Lower lobe of right lung (tissue), 2 donors: ENCODE data around the gene ENO4. TPM values are rescaled to one million over a fixed set of nuclear protein-coding genes. Genes with fewer than 3 reads are reported as not detected.

Source experiments
- ATAC-seq, 2 donors: fragments of 200-7000 bp; cut with Tn5 transposase; one replicate each; pipeline ENCODE4 v1.9.1; 2020 to 2022; ENCODE audit warnings: mild to moderate bottlenecking in 2 of 2, moderate library complexity in 2 of 2
- DNase-seq: peaks from one replicate; pipeline ENCODE4 v3.0.0-alpha.2; 2020
- H3K27ac ChIP-seq: fragments of 200-600 bp; one replicate; pipeline ENCODE4 v1.8.0; 2022
- H3K27me3 ChIP-seq: fragments of 200-600 bp; one replicate; pipeline ENCODE4 v1.8.0; 2022; ENCODE audit warnings: low read depth
- H3K36me3 ChIP-seq: fragments of 200-600 bp; one replicate; pipeline ENCODE4 v1.8.0; 2022; ENCODE audit warnings: mild to moderate bottlenecking
- H3K4me1 ChIP-seq: fragments of 200-600 bp; one replicate; pipeline ENCODE4 v1.8.0; 2022
- H3K4me3 ChIP-seq: fragments of 200-600 bp; one replicate; pipeline ENCODE4 v1.8.0; 2022; ENCODE audit warnings: mild to moderate bottlenecking
- H3K9me3 ChIP-seq: fragments of 200-600 bp; one replicate; pipeline ENCODE4 v1.8.0; 2022
- intact Hi-C: fragments of 100-400 bp; cut with DNase I; formaldehyde crosslinking; loops from one replicate; pipeline ENCODE4 v1.11.0; 2022
- total RNA-seq: library from RNA; stranded (reverse); fragmentation: NEBNext Ultra II Directional; extraction: Animal tissue kit (Norgen Biotek cat#: 25700); gene quantifications from one replicate; pipeline ENCODE4 v1.2.1, GENCODE V29; 2021
- TF ChIP-seq, protein P1 (sequence below): fragments of 200-600 bp; IDR thresholded peaks from one replicate; pipeline ENCODE4 v1.8.0; 2022; ENCODE audit warnings: antibody characterized with exemption, mild to moderate bottlenecking
- donor health status: DM: no; HTN: yes; CAD: no; lungs with severe emphysema.

ENO4 gene
- total RNA-seq, 1 donor from 2014 or later: 1.9 TPM

DNA sequence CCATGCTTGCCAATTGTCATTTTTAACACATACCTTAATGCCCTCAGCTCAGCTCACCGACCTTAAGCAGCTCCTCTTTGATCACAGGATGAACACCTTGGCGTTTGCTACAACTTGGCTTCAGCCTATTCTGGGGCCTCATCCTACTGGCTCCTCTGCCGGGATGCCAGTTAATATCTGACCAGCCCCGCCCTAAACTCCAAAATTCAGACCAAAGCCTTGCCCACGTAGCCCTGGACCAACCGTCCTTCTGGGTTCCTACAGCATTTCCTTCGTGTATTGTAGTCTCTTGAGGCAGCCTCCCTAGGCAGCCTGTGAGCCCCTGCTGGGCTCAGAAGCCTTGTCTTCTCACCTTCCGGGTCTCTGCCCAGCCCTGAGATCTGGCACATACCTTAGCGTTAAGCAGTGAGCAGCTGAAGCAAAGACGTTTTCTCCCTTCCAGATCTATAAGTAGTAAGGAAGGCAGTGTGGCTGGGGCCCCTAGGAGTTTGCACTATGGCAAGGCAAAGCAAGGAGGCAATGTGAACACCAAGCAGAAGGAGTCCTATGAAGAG is 836 bp downstream of the ENO4 start:
- peak overlapping the region; percentile 63 for H3K27ac ChIP-seq
- TF ChIP-seq, protein P1, sequence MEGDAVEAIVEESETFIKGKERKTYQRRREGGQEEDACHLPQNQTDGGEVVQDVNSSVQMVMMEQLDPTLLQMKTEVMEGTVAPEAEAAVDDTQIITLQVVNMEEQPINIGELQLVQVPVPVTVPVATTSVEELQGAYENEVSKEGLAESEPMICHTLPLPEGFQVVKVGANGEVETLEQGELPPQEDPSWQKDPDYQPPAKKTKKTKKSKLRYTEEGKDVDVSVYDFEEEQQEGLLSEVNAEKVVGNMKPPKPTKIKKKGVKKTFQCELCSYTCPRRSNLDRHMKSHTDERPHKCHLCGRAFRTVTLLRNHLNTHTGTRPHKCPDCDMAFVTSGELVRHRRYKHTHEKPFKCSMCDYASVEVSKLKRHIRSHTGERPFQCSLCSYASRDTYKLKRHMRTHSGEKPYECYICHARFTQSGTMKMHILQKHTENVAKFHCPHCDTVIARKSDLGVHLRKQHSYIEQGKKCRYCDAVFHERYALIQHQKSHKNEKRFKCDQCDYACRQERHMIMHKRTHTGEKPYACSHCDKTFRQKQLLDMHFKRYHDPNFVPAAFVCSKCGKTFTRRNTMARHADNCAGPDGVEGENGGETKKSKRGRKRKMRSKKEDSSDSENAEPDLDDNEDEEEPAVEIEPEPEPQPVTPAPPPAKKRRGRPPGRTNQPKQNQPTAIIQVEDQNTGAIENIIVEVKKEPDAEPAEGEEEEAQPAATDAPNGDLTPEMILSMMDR: no peak
- peaks cover 19% of the 10 kb centered on the region for H3K27me3 ChIP-seq
- peak overlapping the region; percentile 72 for H3K4me3 ChIP-seq
- ATAC-seq (peak in 1 of 2 donors; percentile 13), DNase-seq (no peak)
- peaks cover 6% of the 10 kb centered on the region for H3K4me1 ChIP-seq
- H3K9me3 ChIP-seq: no peaks in the 10 kb centered on the region
- intact Hi-C loops: no loop called here
- H3K36me3 ChIP-seq: no peaks in the 10 kb centered on the region

DNA sequence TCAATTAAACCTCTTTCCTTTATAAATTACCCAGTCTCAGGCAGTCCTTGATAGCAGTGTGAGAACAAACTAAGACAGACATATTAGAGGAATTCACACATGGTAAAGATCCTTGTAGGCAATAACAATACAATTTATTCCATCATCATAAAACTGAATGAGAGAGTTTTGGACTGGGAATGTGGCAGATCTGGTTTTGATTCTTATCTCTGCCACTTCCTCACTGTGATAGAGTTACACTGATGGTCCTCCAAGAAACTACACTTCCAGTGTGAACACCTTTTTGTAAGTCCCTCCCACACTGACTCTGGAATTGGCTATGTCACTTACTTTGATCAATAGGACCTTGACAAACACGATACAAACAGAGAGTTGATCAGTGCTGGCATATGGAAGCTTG is 2.9 kb downstream of the ENO4 start:
- TF ChIP-seq, protein P1: no peak
- DNase-seq: no peak

DNA sequence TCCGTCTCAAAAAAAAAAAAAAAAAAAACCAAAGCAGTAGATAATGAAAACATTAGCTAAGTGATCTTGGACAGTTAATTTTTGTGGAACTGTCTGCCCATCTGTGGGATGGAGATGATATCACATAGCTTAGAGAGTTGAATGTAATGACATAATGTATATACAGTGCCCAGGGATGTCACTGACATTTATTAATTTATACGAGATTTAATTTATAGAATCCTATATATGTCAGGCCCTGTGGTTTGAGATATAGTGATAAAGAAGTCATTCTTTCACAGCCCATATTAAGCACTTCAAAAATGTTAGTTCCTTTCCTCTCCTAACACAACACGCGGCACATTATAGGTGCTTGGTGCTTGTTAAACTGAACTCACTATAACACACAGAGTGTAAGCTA is 4.0 kb downstream of the ENO4 start:
- H3K4me1 ChIP-seq: peaks cover 6% of the 10 kb centered on the region
- TF ChIP-seq, protein P1: no peak
- H3K27ac ChIP-seq: no peak overlapping the region
- no peak for ATAC-seq
- DNase-seq: no peak
- H3K36me3 ChIP-seq: no peaks in the 10 kb centered on the region
- H3K4me3 ChIP-seq: no peak overlapping the region
- peaks cover 19% of the 10 kb centered on the region for H3K27me3 ChIP-seq
- intact Hi-C loops: no loop called here
- peaks cover 3% of the 10 kb centered on the region for H3K9me3 ChIP-seq

More for the DNA sequence above, 2.9 kb downstream of the ENO4 start:
- ATAC-seq: no peak
- Histone ChIP-seq H3K4me1 (peaks cover 6% of the 10 kb centered on the region), H3K36me3 (no peaks in the 10 kb centered on the region), H3K27ac (no peak overlapping the region), H3K9me3 (no peaks in the 10 kb centered on the region), H3K4me3 (no peak overlapping the region), H3K27me3 (peaks cover 19% of the 10 kb centered on the region)
- intact Hi-C loops: no loop called here

DNA sequence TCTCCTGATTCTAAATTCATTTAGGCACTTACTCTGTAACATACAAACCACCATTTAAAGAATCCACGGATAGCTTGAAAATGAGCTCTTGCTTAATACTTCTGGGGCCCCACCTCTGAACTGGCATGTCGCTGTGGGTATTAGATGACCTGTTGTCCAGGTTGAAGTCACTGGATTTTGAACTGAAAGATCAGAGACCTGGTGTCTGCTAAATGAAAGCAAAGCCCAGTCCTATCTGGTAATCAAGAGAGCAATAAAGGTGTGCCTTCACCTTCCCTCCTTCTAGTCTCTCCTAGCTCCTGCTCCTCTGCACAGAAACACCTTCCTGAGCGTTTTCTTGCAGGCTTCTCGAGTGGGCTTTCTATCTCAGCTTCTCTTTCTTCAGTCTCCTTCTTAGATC is 4.4 kb downstream of the ENO4 start:
- Histone ChIP-seq H3K27me3 (peaks cover 19% of the 10 kb centered on the region), H3K4me3 (no peak overlapping the region), H3K36me3 (no peaks in the 10 kb centered on the region), H3K9me3 (peaks cover 3% of the 10 kb centered on the region), H3K4me1 (peaks cover 6% of the 10 kb centered on the region), H3K27ac (no peak overlapping the region)
- ATAC-seq (no peak), DNase-seq (no peak)
- TF ChIP-seq, protein P1: no peak
- intact Hi-C loops: no loop called here

DNA sequence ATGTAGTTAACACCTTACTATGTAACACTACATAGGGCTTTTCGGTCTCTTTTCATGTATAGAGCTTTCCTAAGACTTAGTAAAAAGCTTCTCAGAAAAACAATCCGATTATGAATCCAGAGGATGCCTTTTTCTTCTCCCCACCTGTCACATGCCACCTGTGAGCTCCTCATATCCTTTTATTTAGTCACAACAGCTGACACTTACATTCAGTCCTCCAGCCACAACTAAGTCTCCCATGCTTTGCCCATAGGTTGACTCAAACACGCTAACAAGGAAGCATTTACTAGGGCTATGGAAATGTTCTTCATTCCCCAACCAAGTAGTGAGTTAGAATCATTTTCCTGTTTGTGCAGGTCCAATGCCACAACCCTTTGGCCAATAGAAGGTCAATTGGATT is 7.9 kb downstream of the ENO4 start:
- TF ChIP-seq, protein P1: no peak
- intact Hi-C loops: no loop called here
- H3K9me3 ChIP-seq: peaks cover 3% of the 10 kb centered on the region
- DNase-seq: no peak
- H3K4me1 ChIP-seq: no peaks in the 10 kb centered on the region
- no peak for ATAC-seq
- no peaks in the 10 kb centered on the region for H3K27me3 ChIP-seq
- no peak overlapping the region for H3K4me3 ChIP-seq
- no peak overlapping the region for H3K27ac ChIP-seq
- no peaks in the 10 kb centered on the region for H3K36me3 ChIP-seq
